DND-41 (cell line): ENCODE results near the gene ADGRB3.

ENCODE experiments used
- ATAC-seq: fragments of 200-7000 bp; cut with Tn5 transposase; 3 replicates; pipeline ENCODE4 v1.9.1; 2021; ENCODE audit warnings: low read depth; ENCODE audit not compliant: insufficient read depth
- DNase-seq: peaks from one replicate; pipeline ENCODE4 v3.0.0-alpha.2; 2020
- H2AFZ ChIP-seq: 2 replicates; pipeline ENCODE4 v1.6.0; 2012; ENCODE audit warnings: low read depth, low read length
- H3K27ac ChIP-seq: 2 replicates; pipeline ENCODE4 v1.5.1; 2012; ENCODE audit warnings: low read length, inconsistent platforms
- H3K27me3 ChIP-seq: fragments of 200-600 bp; sonication (generic); 2 replicates; pipeline ENCODE4 v1.6.0; 2012; ENCODE audit warnings: low read length, mild to moderate bottlenecking, inconsistent platforms; ENCODE audit not compliant: insufficient read depth, poor library complexity
- H3K36me3 ChIP-seq: 2 replicates; pipeline ENCODE4 v1.5.1; 2012; ENCODE audit warnings: low read length, inconsistent platforms; ENCODE audit not compliant: insufficient read depth
- H3K4me1 ChIP-seq: 2 replicates; pipeline ENCODE4 v1.5.1; 2012; ENCODE audit warnings: mild to moderate bottlenecking, low read length; ENCODE audit not compliant: insufficient read depth
- H3K4me2 ChIP-seq: 2 replicates; pipeline ENCODE4 v1.6.0; 2012; ENCODE audit warnings: mild to moderate bottlenecking, moderate library complexity, low read length, inconsistent platforms; ENCODE audit not compliant: insufficient read depth
- H3K4me3 ChIP-seq, 2 experiments: fragments of 200-600 bp in 1 of 2; shearing (Covaris generic) in 1 of 2; 2 replicates each; pipeline ENCODE4 v1.5.1; 2012 to 2016; ENCODE audit warnings: inconsistent platforms in 2 of 2, low read length in 2 of 2, mild to moderate bottlenecking in 2 of 2, low read depth in 1 of 2, moderate library complexity in 1 of 2
- H3K79me2 ChIP-seq: 2 replicates; pipeline ENCODE4 v1.6.0; 2012; ENCODE audit warnings: low read length, inconsistent platforms; ENCODE audit not compliant: insufficient read depth
- H3K9ac ChIP-seq: 2 replicates; pipeline ENCODE4 v1.6.0; 2012; ENCODE audit warnings: low read depth, mild to moderate bottlenecking, inconsistent platforms, low read length, moderate library complexity
- H3K9me3 ChIP-seq: 2 replicates; pipeline ENCODE4 v1.5.1; 2012; ENCODE audit warnings: low read length, moderate library complexity, mild to moderate bottlenecking, inconsistent platforms; ENCODE audit not compliant: insufficient read depth, severe bottlenecking
- H4K20me1 ChIP-seq: 2 replicates; pipeline ENCODE4 v1.6.0; 2012; ENCODE audit warnings: low read length; ENCODE audit not compliant: insufficient read depth
- CTCF ChIP-seq: IDR thresholded peaks from 2 replicates; pipeline ENCODE4 v1.5.1; 2012; ENCODE audit warnings: borderline replicate concordance, low read length, moderate library complexity, mild to moderate bottlenecking; ENCODE audit not compliant: poor library complexity, severe bottlenecking; ENCODE audit errors: extremely low read depth
- EZH2 ChIP-seq: IDR thresholded peaks from 3 replicates; pipeline ENCODE4 v1.6.1; 2012; ENCODE audit warnings: borderline replicate concordance, low read depth, mild to moderate bottlenecking, moderate library complexity, low read length, inconsistent platforms; ENCODE audit not compliant: severe bottlenecking

The ADGRB3 gene

GRCh38 chr6:68718385-68719073, 83.4 kb downstream of the ADGRB3 start:
- Histone ChIP-seq H3K79me2 (no peaks in the 10 kb centered on the region), H3K36me3 (no peaks in the 10 kb centered on the region), H3K4me1 (no peaks in the 10 kb centered on the region), H2AFZ (no peak overlapping the region), H3K27me3 (no peaks in the 10 kb centered on the region), H3K4me2 (no peak overlapping the region), H3K9me3 (no peaks in the 10 kb centered on the region), H3K27ac (no peak overlapping the region), H3K9ac (no peak overlapping the region), H4K20me1 (no peaks in the 10 kb centered on the region), H3K4me3 (no peak overlapping the region)
- no peak for DNase-seq
- ATAC-seq = no peak
- TF ChIP-seq CTCF = no peak

- H3K27ac ChIP-seq = no peak overlapping the region
- ATAC-seq = no peak
- no peak overlapping the region for H2AFZ ChIP-seq
- H3K4me2 ChIP-seq = no peak overlapping the region
- no peaks in the 10 kb centered on the region for H4K20me1 ChIP-seq
- no peaks in the 10 kb centered on the region for H3K79me2 ChIP-seq
- H3K4me1 ChIP-seq = no peaks in the 10 kb centered on the region
- DNase-seq = no peak
- no peaks in the 10 kb centered on the region for H3K9me3 ChIP-seq
- H3K36me3 ChIP-seq = no peaks in the 10 kb centered on the region
- H3K9ac ChIP-seq = no peak overlapping the region
- TF ChIP-seq EZH2 (no peak), CTCF (no peak)
- H3K27me3 ChIP-seq = no peaks in the 10 kb centered on the region
- no peak overlapping the region for H3K4me3 ChIP-seq
These were observed 84.7 kb downstream of the ADGRB3 start for GRCh38 chr6:68719761-68720160.

DNA sequence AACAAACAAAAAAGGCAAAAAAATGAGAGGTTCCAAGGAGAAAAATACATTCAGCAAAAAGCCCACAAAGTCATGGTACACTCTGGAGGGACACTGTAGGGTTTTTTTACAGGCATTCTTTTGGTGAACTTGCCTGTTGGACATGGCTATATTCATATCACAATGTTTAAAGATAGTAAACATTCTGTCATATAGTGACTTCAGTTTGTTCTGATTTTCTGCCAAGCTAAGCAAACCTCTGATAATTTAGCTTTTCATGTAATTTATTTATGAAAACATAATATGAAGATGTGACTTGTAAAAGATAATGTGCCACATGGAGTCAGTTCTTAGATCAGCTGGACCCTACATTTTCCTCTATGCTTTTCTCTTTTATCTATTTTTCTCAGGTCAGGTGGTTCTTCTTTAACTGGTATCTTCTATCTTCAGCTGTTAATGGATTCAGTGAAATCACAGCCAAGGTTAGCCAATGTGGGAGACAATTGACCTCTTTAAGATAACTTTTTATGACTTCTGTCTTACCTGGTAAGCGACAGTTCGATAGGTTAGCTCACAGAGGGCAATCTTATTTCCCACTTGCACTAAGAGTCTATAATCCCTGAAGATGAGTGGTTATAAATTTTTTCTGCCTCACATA, 87.9 kb downstream of the ADGRB3 start:
- Histone ChIP-seq H3K27me3 (no peaks in the 10 kb centered on the region), H3K9ac (no peak overlapping the region), H3K79me2 (no peaks in the 10 kb centered on the region), H3K9me3 (no peaks in the 10 kb centered on the region), H3K36me3 (no peaks in the 10 kb centered on the region), H3K4me1 (no peaks in the 10 kb centered on the region), H2AFZ (no peak overlapping the region), H3K27ac (no peak overlapping the region), H4K20me1 (no peaks in the 10 kb centered on the region), H3K4me3 (no peak overlapping the region), H3K4me2 (no peak overlapping the region)
- TF ChIP-seq EZH2 (no peak), CTCF (no peak)
- ATAC-seq = no peak
- DNase-seq = no peak
